Adrenal gland (tissue), 12 donors: ENCODE results near the gene FHIT. TPM values are rescaled to one million over a fixed set of nuclear protein-coding genes. Genes with fewer than 3 reads are reported as not detected.

Experiments used
- DNase-seq, 7 donors: peaks; one replicate each; pipeline ENCODE4 v3.0.0-alpha.2; 2019 to 2020
- H3K27ac ChIP-seq, 5 donors: fragments of 200-600 bp; sonication (generic) in 4 of 5; 1 replicate in 3 of 5; 2 replicates in 2 of 5; pipeline versions ENCODE4 v1.5.1 to v1.8.0; 2016 to 2020; ENCODE audit warnings: mild to moderate bottlenecking in 1 of 5
- H3K27me3 ChIP-seq: fragments of 200-600 bp; 2 replicates; pipeline ENCODE4 v1.8.0; 2021
- H3K36me3 ChIP-seq, 2 donors: fragments of 200-600 bp; replicated peaks in 1 of 2; 1 replicate in 1 of 2; 2 replicates in 1 of 2; pipeline versions ENCODE4 v1.5.1 to v1.8.0; 2018 to 2022
- H3K4me1 ChIP-seq, 2 donors: fragments of 200-600 bp; replicated peaks in 1 of 2; 1 replicate in 1 of 2; 2 replicates in 1 of 2; pipeline versions ENCODE4 v1.5.1 to v1.8.0; 2018 to 2021
- H3K4me3 ChIP-seq, 4 donors: fragments of 200-600 bp; sonication (generic) in 3 of 4; one replicate each; pipeline ENCODE4 v1.5.1; 2016 to 2018
- H3K9me3 ChIP-seq, 3 donors: fragments of 200-600 bp; sonication (generic) in 1 of 3; replicated peaks in 1 of 3; 1 replicate in 2 of 3; 2 replicates in 1 of 3; pipeline versions ENCODE4 v1.5.1 to v1.8.0; 2016 to 2021
- CTCF ChIP-seq, 6 experiments: fragments of 450-650 bp in 4 of 6; fragments of 200-600 bp in 2 of 6; sonication (generic) in 1 of 6; IDR thresholded peaks; 1 replicate in 5 of 6; 2 replicates in 1 of 6; pipeline versions ENCODE4 v1.5.1 to v1.8.0; 2016 to 2021; ENCODE audit warnings: antibody characterized with exemption in 6 of 6, mild to moderate bottlenecking in 2 of 6, moderate library complexity in 1 of 6
- POLR2A ChIP-seq, 2 donors: fragments of 450-650 bp; IDR thresholded peaks; one replicate each; pipeline ENCODE4 v1.6.1; 2017; ENCODE audit warnings: antibody characterized with exemption in 2 of 2, mild to moderate bottlenecking in 2 of 2, moderate library complexity in 1 of 2
- WGBS, 4 donors: extraction: QIAGEN DNeasy Blood & Tissue Kit in 2 of 4; methylation state at CpG; one replicate each; pipeline versions ENCODE4 v1.1.5 to v1.1.7; 2013 to 2017; 5-methylcytosine and 5-hydroxymethylcytosine counted together
- intact Hi-C, 2 donors: fragments of 100-400 bp; cut with DNase I; formaldehyde crosslinking; loops; one replicate each; pipeline versions ENCODE4 v1.14.1 to v1.15.0; 2022 to 2023
- microRNA-seq, 3 donors: library from miRNA; unstranded; fragments of <30 nt; microRNA quantifications; one replicate each; pipeline ENCODE4, GENCODE V29; 2017 to 2020
- polyA plus RNA-seq, 3 donors: library from polyadenylated mRNA; stranded (reverse); fragments of 200-250 nt in 2 of 3; fragments of 350-450 nt in 1 of 3; fragmentation: Illumina TruSeq in 1 of 3; extraction: RNeasy Lipid Tissue Mini Kit (QIAGEN cat#74804) in 1 of 3; gene quantifications; one replicate each; pipeline ENCODE4 v1.2.3, GENCODE V29; 2013 to 2014
- small RNA-seq, 2 donors: library from RNA; depleted of rRNA; stranded (forward); fragments of <200 nt; gene quantifications; one replicate each; pipeline ENCODE3, GENCODE V24; 2016
- total RNA-seq, 9 donors: library from RNA; depleted of rRNA in 4 of 9; stranded (reverse); fragments of >200 nt in 4 of 9; fragments of 120-200 nt in 1 of 9; fragmentation: NEBNext Ultra II Directional in 1 of 9; extraction: Animal tissue kit (Norgen Biotek cat#: 25700) in 1 of 9; gene quantifications; one replicate each; pipeline versions ENCODE4 v1.1.0 to v1.2.4, GENCODE V29; 2013 to 2023
- donor health status: healthy with polysubstance abuse.
- donor health status: Bipolar disorder and iron deficiency.
- donor health status: DM: yes; HTN: yes; CAD: no.
- donor health status: DM: no; HTN: no; CAD: no.
- donor health status: DM: no; HTN: no; CAD: no.
- donor health status: DM: yes; HTN: yes; CAD: no.

Gene FHIT
- total and polyA plus RNA-seq, 12 donors: 14.1 to 43.9 (median 28.8) TPM

- intact Hi-C loops: no loop called here
- Histone ChIP-seq H3K4me3 (no peak overlapping the region), H3K27ac (no peak overlapping the region), H3K36me3 (no peaks in the 10 kb centered on the region), H3K4me1 (no peaks in the 10 kb centered on the region), H3K27me3 (no peaks in the 10 kb centered on the region), H3K9me3 (no peaks in the 10 kb centered on the region)
- TF ChIP-seq POLR2A (IDR thresholded peaks at IDR 0.05) (no peak), CTCF (IDR thresholded peaks at IDR 0.05) (no peak)
- 91 to 98% (median 95%) methylated on average over 3 of the region's 3 CpGs for WGBS, 4 donors
- DNase-seq: no peak
Measured at GRCh38 chr3:59708202-59708601, 1543.0 kb downstream of the FHIT start.

GRCh38 chr3:59704292-59704691, 1547.0 kb downstream of the FHIT start:
- intact Hi-C loops: no loop called here
- no peaks in the 10 kb centered on the region for H3K9me3 ChIP-seq
- no peaks in the 10 kb centered on the region for H3K36me3 ChIP-seq
- no peak overlapping the region for H3K4me3 ChIP-seq
- DNase-seq: no peak
- H3K27me3 ChIP-seq: no peaks in the 10 kb centered on the region
- no peak overlapping the region for H3K27ac ChIP-seq
- no peak for TF ChIP-seq CTCF (IDR thresholded peaks at IDR 0.05)
- no peak for TF ChIP-seq POLR2A (IDR thresholded peaks at IDR 0.05)
- 64 to 79% (median 74%) methylated on average over 4 of the region's 4 CpGs for WGBS, 4 donors
- H3K4me1 ChIP-seq: no peaks in the 10 kb centered on the region

GRCh38 chr3:59699648-59700320, 1551.5 kb downstream of the FHIT start:
- TF ChIP-seq CTCF (IDR thresholded peaks at IDR 0.05) (no peak), POLR2A (IDR thresholded peaks at IDR 0.05) (no peak)

More at GRCh38 chr3:59699648-59700320, 1551.5 kb downstream of the FHIT start:
- H3K27me3 ChIP-seq: no peaks in the 10 kb centered on the region
- no peak overlapping the region for H3K27ac ChIP-seq
- no peaks in the 10 kb centered on the region for H3K36me3 ChIP-seq
- no peaks in the 10 kb centered on the region for H3K9me3 ChIP-seq
- WGBS, 4 donors: 82 to 90% (median 89%) methylated on average over 6 of the region's 6 CpGs
- H3K4me1 ChIP-seq: no peaks in the 10 kb centered on the region
- intact Hi-C loops: no loop called here
- no peak for DNase-seq
- no peak overlapping the region for H3K4me3 ChIP-seq

Small RNAs within 50 kb of the gene (microRNA-seq; reads per million reads assigned to microRNA genes)
- 0 reads per million in 3 donors for gene MIR548BB

Small RNAs within 50 kb of the gene (small RNA-seq; reads per million reads assigned to genes)
- gene MIR548BB: 0 reads per million in 2 donors
- 0 reads per million in 2 donors for gene RF00012
